A549 (cell line): ENCODE data around the gene SAMD13. TPM values are rescaled to one million over a fixed set of nuclear protein-coding genes. Genes with fewer than 3 reads are reported as not detected.

ENCODE experiments used
- ATOH8 ChIP-seq: fragments of 250-450 bp; sonication (Bioruptor Pico); IDR thresholded peaks from 2 replicates; pipeline ENCODE4 v1.5.0; 2020; ENCODE audit warnings: low read depth, mild to moderate bottlenecking, moderate library complexity
- BHLHE40 ChIP-seq: IDR thresholded peaks from 2 replicates; pipeline ENCODE4 v1.6.1; 2012; ENCODE audit warnings: low read depth, low read length, inconsistent platforms
- CBX8 ChIP-seq: fragments of 200-600 bp; sonication (generic); IDR thresholded peaks from 2 replicates; pipeline ENCODE4 v1.6.1; 2016
- CHD2 ChIP-seq: fragments of 150-350 bp; IDR thresholded peaks from 2 replicates; pipeline ENCODE4 v1.6.1; 2014; ENCODE audit warnings: low read length; ENCODE audit not compliant: partially characterized antibody
- CTCF ChIP-seq: fragments of >200 bp; sonication (Bioruptor Twin); formaldehyde crosslinking; IDR thresholded peaks from 3 replicates; pipeline ENCODE4 v1.5.1; 2016
- E2F6 ChIP-seq: IDR thresholded peaks from 2 replicates; pipeline ENCODE4 v1.6.1; 2012; ENCODE audit warnings: low read depth, borderline replicate concordance
- EHF ChIP-seq: fragments of 250-450 bp; sonication (Bioruptor Pico); IDR thresholded peaks from 2 replicates; pipeline ENCODE4 v1.5.0; 2020; ENCODE audit warnings: mild to moderate bottlenecking
- EP300 ChIP-seq, 2 experiments: fragments of >200 bp; sonication (Bioruptor Twin); formaldehyde crosslinking; IDR thresholded peaks; 2 replicates in 1 of 2; 3 replicates in 1 of 2; pipeline ENCODE4 v1.6.1; 2016 to 2017
- ESRRA ChIP-seq: fragments of 150-350 bp; IDR thresholded peaks from 2 replicates; pipeline ENCODE4 v1.6.1; 2014; ENCODE audit warnings: mild to moderate bottlenecking, low read length, borderline replicate concordance
- FOSB ChIP-seq: fragments of 250-450 bp; sonication (Bioruptor Pico); IDR thresholded peaks from 2 replicates; pipeline ENCODE4 v1.5.0; 2020; ENCODE audit warnings: mild to moderate bottlenecking, moderate library complexity
- FOSL2 ChIP-seq, 2 experiments: fragments of 450-650 bp in 1 of 2; fragments of >200 bp in 1 of 2; sonication (Bioruptor Twin) in 1 of 2; formaldehyde crosslinking; IDR thresholded peaks; 2 replicates each; pipeline versions ENCODE4 v1.5.0 to v1.6.1; 2016 to 2020; ENCODE audit warnings: mild to moderate bottlenecking in 1 of 2, moderate library complexity in 1 of 2
- GATA3 ChIP-seq: IDR thresholded peaks from 2 replicates; pipeline ENCODE4 v1.6.1; 2012; ENCODE audit warnings: borderline replicate concordance
- HDAC2 ChIP-seq: fragments of 200-600 bp; sonication (generic); IDR thresholded peaks from 2 replicates; pipeline ENCODE4 v1.6.1; 2016
- HES2 ChIP-seq: fragments of >200 bp; sonication (Bioruptor Twin); formaldehyde crosslinking; IDR thresholded peaks from 2 replicates; pipeline ENCODE4 v1.6.1; 2016
- HEYL ChIP-seq: fragments of 250-450 bp; sonication (Bioruptor Pico); IDR thresholded peaks from 2 replicates; pipeline ENCODE4 v1.8.0; 2021; ENCODE audit warnings: mild to moderate bottlenecking, moderate library complexity
- HOXA7 ChIP-seq: fragments of 250-450 bp; sonication (Bioruptor Pico); IDR thresholded peaks from 2 replicates; pipeline ENCODE4 v1.5.0; 2020; ENCODE audit warnings: mild to moderate bottlenecking, moderate library complexity
- HOXB13 ChIP-seq: fragments of 250-450 bp; sonication (Bioruptor Pico); IDR thresholded peaks from 2 replicates; pipeline ENCODE4 v1.5.0; 2020; ENCODE audit warnings: low read depth, mild to moderate bottlenecking, moderate library complexity
- JUN ChIP-seq, 2 experiments: fragments of >200 bp; sonication (Bioruptor Twin); formaldehyde crosslinking; IDR thresholded peaks; 2 replicates in 1 of 2; 3 replicates in 1 of 2; pipeline ENCODE4 v1.6.1; 2016 to 2017
- JUNB ChIP-seq: fragments of >200 bp; sonication (Bioruptor Twin); formaldehyde crosslinking; IDR thresholded peaks from 2 replicates; pipeline ENCODE4 v1.6.1; 2016
- KDM1A ChIP-seq: fragments of 200-600 bp; sonication (generic); IDR thresholded peaks from 2 replicates; pipeline ENCODE4 v1.6.1; 2016; ENCODE audit warnings: low read depth, mild to moderate bottlenecking
- KDM5A ChIP-seq: fragments of 200-600 bp; sonication (generic); IDR thresholded peaks from 2 replicates; pipeline ENCODE4 v1.6.1; 2016; ENCODE audit warnings: antibody characterized with exemption, mild to moderate bottlenecking
- MAZ ChIP-seq: fragments of 150-350 bp; IDR thresholded peaks from 2 replicates; pipeline ENCODE4 v1.6.1; 2014; ENCODE audit warnings: antibody characterized with exemption, low read depth, low read length, borderline replicate concordance
- NPAS2 ChIP-seq: fragments of 250-450 bp; sonication (Bioruptor Pico); IDR thresholded peaks from 2 replicates; pipeline ENCODE4 v1.8.0; 2022; ENCODE audit warnings: mild to moderate bottlenecking, moderate library complexity, borderline replicate concordance
- NR3C1 ChIP-seq: fragments of >200 bp; sonication (Bioruptor Twin); formaldehyde crosslinking; IDR thresholded peaks from 3 replicates; pipeline ENCODE4 v1.6.1; 2017
- PHF8 ChIP-seq: fragments of 200-600 bp; sonication (generic); IDR thresholded peaks from 2 replicates; pipeline ENCODE4 v1.6.1; 2016; ENCODE audit warnings: low read depth, mild to moderate bottlenecking, antibody characterized with exemption, moderate library complexity, borderline replicate concordance
- POLR2A ChIP-seq: IDR thresholded peaks from 2 replicates; pipeline ENCODE4 v1.6.1; 2012; ENCODE audit warnings: mild to moderate bottlenecking, low read length
- RAD21 ChIP-seq, 2 experiments: fragments of >200 bp in 1 of 2; sonication (Bioruptor Twin) in 1 of 2; formaldehyde crosslinking in 1 of 2; IDR thresholded peaks in 1 of 2; conservative IDR thresholded peaks in 1 of 2; 2 replicates in 1 of 2; 3 replicates in 1 of 2; pipeline ENCODE4 v1.6.1; 2012 to 2018; ENCODE audit warnings: inconsistent platforms in 1 of 2
- RARB ChIP-seq: fragments of 250-450 bp; sonication (Bioruptor Pico); IDR thresholded peaks from 2 replicates; pipeline ENCODE4 v1.8.0; 2021; ENCODE audit warnings: mild to moderate bottlenecking, moderate library complexity
- RCOR1 ChIP-seq: fragments of 150-350 bp; IDR thresholded peaks from 2 replicates; pipeline ENCODE4 v1.6.1; 2014; ENCODE audit warnings: antibody characterized with exemption, low read length, low read depth
- REST ChIP-seq: fragments of 200-600 bp; sonication (generic); IDR thresholded peaks from 2 replicates; pipeline ENCODE4 v1.6.1; 2016; ENCODE audit warnings: antibody characterized with exemption, mild to moderate bottlenecking, moderate library complexity
- RFX5 ChIP-seq: fragments of 450-650 bp; IDR thresholded peaks from 2 replicates; pipeline ENCODE4 v1.7.1; 2014; ENCODE audit warnings: antibody characterized with exemption, mild to moderate bottlenecking, moderate library complexity
- RNF2 ChIP-seq: fragments of 200-600 bp; sonication (generic); IDR thresholded peaks from 2 replicates; pipeline ENCODE4 v1.6.1; 2016; ENCODE audit warnings: low read depth, mild to moderate bottlenecking, antibody characterized with exemption, moderate library complexity, borderline replicate concordance
- TFCP2L1 ChIP-seq: fragments of 250-450 bp; sonication (Bioruptor Pico); IDR thresholded peaks from 2 replicates; pipeline ENCODE4 v1.5.0; 2021; ENCODE audit warnings: mild to moderate bottlenecking
- TP53 ChIP-seq: fragments of 250-450 bp; sonication (Bioruptor Pico); IDR thresholded peaks from 2 replicates; pipeline ENCODE4 v1.5.0; 2021; ENCODE audit warnings: mild to moderate bottlenecking, moderate library complexity
- USF2 ChIP-seq: fragments of 450-650 bp; IDR thresholded peaks from 2 replicates; pipeline ENCODE4 v1.6.1; 2014; ENCODE audit warnings: antibody characterized with exemption
- ZC3H11A ChIP-seq: fragments of 450-650 bp; IDR thresholded peaks from 2 replicates; pipeline ENCODE4 v1.6.1; 2014; ENCODE audit warnings: antibody characterized with exemption, mild to moderate bottlenecking
- ZFP36 ChIP-seq: fragments of 450-650 bp; IDR thresholded peaks from 2 replicates; pipeline ENCODE4 v1.6.1; 2014; ENCODE audit warnings: borderline replicate concordance; ENCODE audit not compliant: partially characterized antibody
- ZNF302 ChIP-seq: fragments of 250-450 bp; sonication (Bioruptor Pico); IDR thresholded peaks from 2 replicates; pipeline ENCODE4 v1.9.0; 2021; ENCODE audit warnings: inconsistent platforms, mild to moderate bottlenecking, moderate library complexity
- ZSCAN20 ChIP-seq: fragments of 250-450 bp; sonication (Bioruptor Pico); IDR thresholded peaks from 2 replicates; pipeline ENCODE4 v1.8.0; 2022; ENCODE audit warnings: mild to moderate bottlenecking, moderate library complexity
- polyA plus RNA-seq, 4 experiments: library from polyadenylated mRNA; depleted of rRNA in 3 of 4; stranded (reverse); fragments of >200 nt; fragmentation: RNase III in 1 of 4; extraction: RNeasy Plus Mini Kit Qiagen cat#74134 plus additional on column Dnase treatment in 1 of 4; gene quantifications; 2 replicates in 3 of 4; 3 replicates in 1 of 4; pipeline ENCODE4 v1.2.3, GENCODE V29; 2011 to 2017

SAMD13 gene
- polyA plus RNA-seq, 2 of the 4 experiments (the other 2 are of a cell fraction): 0.59 to 2.4 TPM

GRCh38 chr1:84253891-84254290, 47.6 kb upstream of the SAMD13 start (continued):
- TF ChIP-seq HOXB13: no peak
- TF ChIP-seq ZC3H11A: no peak
- peak in 1 of 2 experiments; percentile 44; a peak in 3 of 5 replicates for TF ChIP-seq RAD21 (conservative IDR thresholded peaks at IDR 0.05 in 1 of 2, IDR thresholded peaks at IDR 0.05 in 1 of 2)
- peak; percentile 56 to 60; a peak in 2 of 5 replicates for TF ChIP-seq EP300 (IDR thresholded peaks at IDR 0.05)
- no peak for TF ChIP-seq RFX5
- TF ChIP-seq PHF8: no peak
- TF ChIP-seq HEYL: no peak
- TF ChIP-seq POLR2A: no peak
- TF ChIP-seq CHD2: no peak
- peak; percentile 57 to 67; a peak in 2 of 5 replicates for TF ChIP-seq JUN (IDR thresholded peaks at IDR 0.05)
- no peak for TF ChIP-seq ESRRA
- no peak for TF ChIP-seq MAZ
- TF ChIP-seq NPAS2: no peak
- no peak for TF ChIP-seq NR3C1
- no peak for TF ChIP-seq TFCP2L1 (CRISPR knock-in tag)
- no peak for TF ChIP-seq FOSB
- TF ChIP-seq CBX8: no peak
- peak; percentile 60 for TF ChIP-seq FOSL2 (IDR thresholded peaks at IDR 0.05)
- TF ChIP-seq FOSL2 (CRISPR knock-in tag; IDR thresholded peaks at IDR 0.05): peak; percentile 89
- TF ChIP-seq KDM5A: no peak
- no peak for TF ChIP-seq KDM1A
- no peak for TF ChIP-seq BHLHE40
- no peak for TF ChIP-seq E2F6
- TF ChIP-seq CTCF: no peak
- TF ChIP-seq HDAC2: no peak
- TF ChIP-seq RARB (CRISPR knock-in tag): no peak
- TF ChIP-seq ZNF302 (CRISPR knock-in tag): no peak
- TF ChIP-seq JUNB: peak; percentile 84
- TF ChIP-seq ZFP36: no peak
- TF ChIP-seq REST: no peak
- no peak for TF ChIP-seq HES2
- no peak for TF ChIP-seq RNF2
- no peak for TF ChIP-seq HOXA7 (CRISPR knock-in tag)
- TF ChIP-seq TP53 (CRISPR knock-in tag): no peak
- TF ChIP-seq ATOH8 (CRISPR knock-in tag): no peak
- TF ChIP-seq GATA3: peak; percentile 82
- TF ChIP-seq EHF: no peak
- TF ChIP-seq ZSCAN20: no peak
- no peak for TF ChIP-seq USF2
- no peak for TF ChIP-seq RCOR1
